HG03066 (cell line): ENCODE results near the gene CRMP1.
"Not testable (repeated sequence)": the region's sequence is repeated elsewhere in the genome, so short reads cannot be mapped to it uniquely, and the experiment has no call there.

ENCODE experiments used
- ATAC-seq: cut with Tn5 transposase; IDR thresholded peaks from one replicate; pipeline ENCODE4 v1.9.1; 2021; ENCODE audit warnings: low read depth; ENCODE audit not compliant: unreplicated experiment

Gene CRMP1

GRCh38 chr4:5825321-5826041, 67.4 kb downstream of the CRMP1 start:
- ATAC-seq = no peak

GRCh38 chr4:5824635-5825034, 68.3 kb downstream of the CRMP1 start:
- ATAC-seq = no peak

GRCh38 chr4:5824227-5824626, 68.7 kb downstream of the CRMP1 start:
- ATAC-seq = no peak

GRCh38 chr4:5823542-5824211, 69.2 kb downstream of the CRMP1 start:
- ATAC-seq = no peak

- ATAC-seq = no peak
These were observed 70.3 kb downstream of the CRMP1 start for GRCh38 chr4:5822619-5823018.

GRCh38 chr4:5821665-5822358, 71.1 kb downstream of the CRMP1 start:
- no peak for ATAC-seq

GRCh38 chr4:5816851-5817375, 76.0 kb downstream of the CRMP1 start:
- ATAC-seq = no peak

GRCh38 chr4:5816101-5816500, 76.8 kb downstream of the CRMP1 start:
- no peak for ATAC-seq

- ATAC-seq = no peak
These were observed 77.2 kb downstream of the CRMP1 start for GRCh38 chr4:5815641-5816040.

GRCh38 chr4:5814421-5814820, 78.5 kb downstream of the CRMP1 start:
- no peak for ATAC-seq

GRCh38 chr4:5813882-5814255, 79.0 kb downstream of the CRMP1 start:
- ATAC-seq = no peak

GRCh38 chr4:5812506-5813229, 80.2 kb downstream of the CRMP1 start:
- ATAC-seq = no peak

- not testable (repeated sequence) for ATAC-seq
These were observed 80.8 kb downstream of the CRMP1 start for GRCh38 chr4:5812057-5812456.

GRCh38 chr4:5810770-5811430, 82.0 kb downstream of the CRMP1 start:
- no peak for ATAC-seq

- ATAC-seq = no peak
These were observed 82.7 kb downstream of the CRMP1 start for GRCh38 chr4:5810151-5810550.

- no peak for ATAC-seq
These were observed 83.6 kb downstream of the CRMP1 start for GRCh38 chr4:5809216-5809776.

GRCh38 chr4:5808081-5808741, 84.7 kb downstream of the CRMP1 start:
- no peak for ATAC-seq

GRCh38 chr4:5805270-5805669, 87.6 kb downstream of the CRMP1 start:
- ATAC-seq = no peak

GRCh38 chr4:5804656-5805055, 88.2 kb downstream of the CRMP1 start:
- no peak for ATAC-seq
